ENCODE data around the gene NFE2L1. TPM values are rescaled to one million over a fixed set of nuclear protein-coding genes. Genes with fewer than 3 reads are reported as not detected.
"Not testable (repeated sequence)": the region's sequence is repeated elsewhere in the genome, so short reads cannot be mapped to it uniquely, and the experiment has no call there.

The NFE2L1 gene, protein sequence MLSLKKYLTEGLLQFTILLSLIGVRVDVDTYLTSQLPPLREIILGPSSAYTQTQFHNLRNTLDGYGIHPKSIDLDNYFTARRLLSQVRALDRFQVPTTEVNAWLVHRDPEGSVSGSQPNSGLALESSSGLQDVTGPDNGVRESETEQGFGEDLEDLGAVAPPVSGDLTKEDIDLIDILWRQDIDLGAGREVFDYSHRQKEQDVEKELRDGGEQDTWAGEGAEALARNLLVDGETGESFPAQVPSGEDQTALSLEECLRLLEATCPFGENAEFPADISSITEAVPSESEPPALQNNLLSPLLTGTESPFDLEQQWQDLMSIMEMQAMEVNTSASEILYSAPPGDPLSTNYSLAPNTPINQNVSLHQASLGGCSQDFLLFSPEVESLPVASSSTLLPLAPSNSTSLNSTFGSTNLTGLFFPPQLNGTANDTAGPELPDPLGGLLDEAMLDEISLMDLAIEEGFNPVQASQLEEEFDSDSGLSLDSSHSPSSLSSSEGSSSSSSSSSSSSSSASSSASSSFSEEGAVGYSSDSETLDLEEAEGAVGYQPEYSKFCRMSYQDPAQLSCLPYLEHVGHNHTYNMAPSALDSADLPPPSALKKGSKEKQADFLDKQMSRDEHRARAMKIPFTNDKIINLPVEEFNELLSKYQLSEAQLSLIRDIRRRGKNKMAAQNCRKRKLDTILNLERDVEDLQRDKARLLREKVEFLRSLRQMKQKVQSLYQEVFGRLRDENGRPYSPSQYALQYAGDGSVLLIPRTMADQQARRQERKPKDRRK
- total RNA-seq (2014; rRNA removed; shearing (Covaris generic)): 32.6 and 35.4 TPM in 2 replicates
- 185 and 219 TPM in 2 replicates for polyA plus RNA-seq (2015; cell fraction: cytosol; rRNA removed)
- 61.3 and 71.3 TPM in 2 replicates for polyA plus RNA-seq (2015; cell fraction: nucleus; rRNA removed)

DNA sequence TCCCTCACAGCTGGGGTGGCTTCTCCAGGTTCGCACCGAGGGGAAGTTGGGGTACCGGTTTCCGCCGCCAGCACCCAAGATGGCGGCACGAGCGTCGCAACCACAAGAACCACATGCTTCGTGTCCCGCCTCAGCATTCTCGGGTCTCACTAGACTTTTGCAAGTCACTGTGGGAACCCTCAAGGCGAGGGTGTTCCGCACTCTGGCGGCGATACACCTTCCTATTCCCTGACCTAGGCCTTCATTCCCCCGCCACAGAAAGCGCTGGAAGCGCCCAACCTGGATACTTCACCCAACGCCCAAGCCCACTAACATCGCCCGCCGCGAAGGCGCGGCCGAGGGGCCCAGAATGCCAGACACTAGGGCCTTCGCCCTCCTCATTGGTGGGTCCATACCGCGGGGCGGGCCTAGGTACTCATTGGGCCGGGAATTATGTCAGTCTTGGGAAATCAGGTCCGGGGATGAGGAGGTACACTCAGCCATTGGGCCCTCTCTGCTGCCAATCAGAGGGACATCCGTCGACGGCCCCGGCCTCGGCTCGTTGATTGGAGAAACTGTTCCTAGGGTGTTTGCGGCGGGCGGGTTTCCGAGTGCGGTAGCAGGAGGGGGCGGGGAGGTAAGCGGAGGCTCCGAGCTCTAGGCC lies at the start of gene NFE2L1:
TSS of gene NFE2L1 (plus strand) at position 619 of the 643 bp plus-strand sequence. CDS start 2,760 bp downstream, outside the sequence.
- peak; percentile 100 for DNase-seq (ENCODE audit: low read depth, low spot score)
- in situ Hi-C loops (cut with HindIII; ENCODE audit: low pct_unique_long_range_greater_than_20kb, low sequenced_read_pairs): no loop called here

DNA sequence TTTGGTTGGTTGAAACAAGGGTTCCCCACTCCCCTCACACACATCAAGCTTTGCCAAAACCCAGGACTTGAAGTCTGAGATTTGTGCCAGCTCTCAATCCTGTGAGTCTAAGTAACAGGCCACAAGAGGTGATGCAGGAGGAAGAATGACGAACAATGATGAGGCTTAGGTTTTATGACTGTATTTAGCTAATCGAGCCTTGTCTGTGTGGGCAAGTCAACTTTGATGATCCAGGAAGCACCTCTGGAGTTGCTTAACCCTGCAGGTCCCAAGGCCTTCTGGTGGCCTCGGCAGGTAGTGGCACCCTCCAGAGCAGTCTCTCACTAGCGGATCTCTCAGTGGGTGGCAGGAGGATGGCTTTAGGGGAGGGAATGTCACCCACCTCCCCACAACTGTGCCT lies 48.6 kb upstream of the NFE2L1 start:
- no peak for DNase-seq (ENCODE audit: low read depth, low spot score)
- in situ Hi-C loops (cut with HindIII; ENCODE audit: low pct_unique_long_range_greater_than_20kb, low sequenced_read_pairs): no loop called here

DNA sequence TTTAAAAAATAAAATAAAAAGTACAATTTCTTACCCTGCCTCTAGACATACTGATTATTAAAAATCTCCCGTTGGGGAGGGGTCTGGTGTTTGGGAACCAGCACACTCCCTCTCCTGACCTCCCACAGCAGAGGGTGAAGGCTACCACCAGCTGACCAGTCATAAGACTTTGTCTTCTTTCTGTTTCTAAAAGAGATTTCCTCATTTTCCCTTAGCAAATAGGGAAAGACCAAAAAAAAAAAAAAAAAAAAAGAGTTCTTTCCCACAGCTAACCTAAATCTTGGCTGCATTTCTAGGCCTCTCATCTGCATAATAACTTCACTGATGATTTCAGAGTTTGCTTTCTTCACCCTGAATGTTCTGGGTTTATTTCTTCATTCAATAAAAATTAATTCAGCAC lies 47.0 kb upstream of the NFE2L1 start:
- in situ Hi-C loops (cut with HindIII; ENCODE audit: low pct_unique_long_range_greater_than_20kb, low sequenced_read_pairs): no loop called here
- DNase-seq (ENCODE audit: low read depth, low spot score): peak; percentile 60

DNA sequence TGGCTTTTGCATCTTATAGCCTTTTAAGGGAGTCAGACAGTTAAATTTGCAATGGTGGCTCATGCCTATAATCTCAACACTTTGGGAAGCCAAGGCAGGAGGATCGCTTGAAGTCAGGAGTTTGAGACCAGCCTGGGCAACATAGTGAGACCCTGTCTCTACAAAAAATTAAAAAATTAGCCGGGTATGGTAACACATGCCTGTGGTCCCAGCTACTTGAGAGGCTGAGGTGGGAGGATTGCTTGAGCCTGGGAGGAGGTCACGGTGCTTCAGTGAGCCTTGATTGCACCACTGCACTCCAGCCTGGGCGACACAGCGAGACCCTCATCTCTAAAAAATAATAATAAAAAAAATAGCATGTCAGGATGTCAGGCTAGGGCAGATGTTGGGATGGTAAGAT lies 46.5 kb upstream of the NFE2L1 start:
- DNase-seq (ENCODE audit: low read depth, low spot score); in situ Hi-C loops (cut with HindIII; ENCODE audit: low pct_unique_long_range_greater_than_20kb, low sequenced_read_pairs): not testable (repeated sequence)

DNA sequence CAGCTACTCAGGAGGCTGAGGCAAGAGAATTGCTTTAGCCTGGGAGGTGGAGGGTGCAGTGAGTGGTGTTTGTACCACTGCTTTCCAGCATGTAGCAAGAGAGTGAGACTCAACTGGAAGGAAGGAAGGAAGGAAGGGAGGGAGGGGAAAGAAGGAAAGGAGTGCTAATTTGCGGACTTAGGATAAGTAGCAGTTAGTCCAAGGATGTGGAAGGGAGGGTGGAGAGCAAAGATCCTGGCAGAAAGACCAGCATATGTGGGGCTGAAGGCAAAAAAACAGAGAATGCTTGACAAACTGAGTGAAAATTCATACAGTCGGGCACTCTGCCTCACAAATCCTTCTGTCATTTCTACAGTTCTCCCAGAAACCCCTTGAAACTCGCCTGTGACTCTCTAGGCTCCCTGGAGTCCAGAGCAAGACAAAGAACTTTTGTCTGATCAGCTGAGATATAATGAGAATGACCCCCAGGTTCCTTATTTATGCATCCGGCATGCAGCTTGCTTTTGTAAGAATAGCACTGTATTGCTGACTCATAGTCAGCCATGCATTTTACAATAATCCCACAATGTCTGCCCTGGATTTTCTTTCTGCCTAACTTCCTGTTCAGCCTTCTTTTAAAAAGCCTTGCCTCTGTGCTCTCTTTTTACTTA lies 45.8 kb upstream of the NFE2L1 start:
- in situ Hi-C loops (cut with HindIII; ENCODE audit: low pct_unique_long_range_greater_than_20kb, low sequenced_read_pairs): no loop called here
- DNase-seq (ENCODE audit: low read depth, low spot score): peak; percentile 99

DNA sequence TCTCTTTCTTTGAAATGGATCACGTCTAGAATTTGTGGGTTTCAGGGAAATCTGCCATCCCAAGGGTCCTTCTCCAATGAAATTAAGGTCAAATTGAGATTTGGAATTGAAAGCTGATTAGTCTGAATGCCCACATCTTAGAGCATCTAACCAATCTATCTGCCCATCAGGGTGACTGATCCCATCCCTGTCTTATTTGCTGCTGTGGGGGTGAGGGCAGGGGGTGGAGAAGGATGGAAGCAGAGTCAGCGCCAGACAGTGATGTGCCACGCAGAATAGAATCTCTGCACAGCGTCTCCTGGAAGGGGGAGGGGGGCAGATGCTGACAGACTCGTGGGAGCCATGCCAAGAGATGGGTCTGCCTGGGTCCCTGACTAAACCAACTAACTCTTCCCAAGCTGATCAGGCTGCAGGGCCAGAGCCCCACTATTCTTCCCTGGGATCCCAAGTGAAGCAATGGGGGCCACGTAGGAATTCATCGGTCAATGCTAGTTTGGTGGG lies 45.2 kb upstream of the NFE2L1 start:
- DNase-seq (ENCODE audit: low read depth, low spot score): peak; percentile 53
- in situ Hi-C loops (cut with HindIII; ENCODE audit: low pct_unique_long_range_greater_than_20kb, low sequenced_read_pairs): no loop called here

DNA sequence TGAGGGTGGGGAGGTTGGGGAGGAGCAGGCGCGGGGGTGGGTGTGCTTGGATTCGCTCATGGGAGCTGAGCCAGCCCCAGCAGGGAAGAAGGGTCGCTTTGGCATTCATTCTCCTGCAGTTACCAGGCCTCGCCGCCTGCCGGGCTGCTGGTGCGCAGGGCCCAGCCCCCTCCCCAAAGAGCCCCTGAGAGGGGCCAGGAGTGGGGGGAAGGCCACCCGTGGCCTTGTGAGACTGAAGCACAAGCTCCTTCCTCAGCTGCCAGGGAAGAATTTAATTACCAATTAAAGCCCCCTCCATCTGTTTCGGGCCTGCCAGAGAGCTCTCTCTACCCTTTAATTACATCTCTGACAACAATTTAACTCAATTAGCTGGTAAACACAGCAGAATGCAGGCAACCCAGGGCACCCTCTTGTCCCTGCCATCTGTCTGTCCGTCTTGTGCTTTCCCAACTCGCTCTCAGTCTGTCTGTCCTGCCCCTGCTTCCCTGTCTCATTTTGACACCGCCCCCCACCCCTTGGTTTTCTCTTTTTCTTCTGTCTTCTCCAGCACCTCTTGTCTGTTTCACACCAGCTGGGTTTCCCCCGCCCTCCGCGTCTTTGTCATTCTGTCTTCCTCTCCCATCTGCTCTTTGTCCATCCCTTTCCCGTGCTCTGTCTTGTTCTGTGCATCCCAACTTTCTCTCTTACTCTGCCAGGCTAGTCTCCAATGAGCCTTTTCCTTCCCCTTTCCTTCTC lies 44.6 kb upstream of the NFE2L1 start:
- DNase-seq (ENCODE audit: low read depth, low spot score): peak; percentile 50
- in situ Hi-C loops (cut with HindIII; ENCODE audit: low pct_unique_long_range_greater_than_20kb, low sequenced_read_pairs): no loop called here

DNA sequence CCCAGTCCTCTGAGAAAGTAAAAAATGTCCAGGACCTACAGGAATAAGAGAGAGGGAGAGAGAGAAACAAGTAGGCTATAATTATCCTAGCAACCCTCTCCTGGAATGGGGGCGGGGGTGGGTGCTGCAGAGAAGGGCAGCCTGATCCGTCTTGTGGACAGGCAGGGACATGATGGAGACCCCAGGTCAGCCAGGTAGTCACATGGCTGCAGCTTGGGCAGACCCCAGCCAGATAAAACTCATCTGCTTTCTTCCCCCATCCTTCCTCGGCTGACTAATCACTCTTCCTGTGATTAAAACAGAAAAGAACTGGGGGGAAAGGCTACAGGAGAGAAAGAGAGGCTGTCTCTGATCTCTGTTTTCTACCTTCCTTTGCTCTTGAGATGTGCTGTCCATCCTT lies 43.2 kb upstream of the NFE2L1 start:
- no peak for DNase-seq (ENCODE audit: low read depth, low spot score)
- in situ Hi-C loops (cut with HindIII; ENCODE audit: low pct_unique_long_range_greater_than_20kb, low sequenced_read_pairs): no loop called here

DNA sequence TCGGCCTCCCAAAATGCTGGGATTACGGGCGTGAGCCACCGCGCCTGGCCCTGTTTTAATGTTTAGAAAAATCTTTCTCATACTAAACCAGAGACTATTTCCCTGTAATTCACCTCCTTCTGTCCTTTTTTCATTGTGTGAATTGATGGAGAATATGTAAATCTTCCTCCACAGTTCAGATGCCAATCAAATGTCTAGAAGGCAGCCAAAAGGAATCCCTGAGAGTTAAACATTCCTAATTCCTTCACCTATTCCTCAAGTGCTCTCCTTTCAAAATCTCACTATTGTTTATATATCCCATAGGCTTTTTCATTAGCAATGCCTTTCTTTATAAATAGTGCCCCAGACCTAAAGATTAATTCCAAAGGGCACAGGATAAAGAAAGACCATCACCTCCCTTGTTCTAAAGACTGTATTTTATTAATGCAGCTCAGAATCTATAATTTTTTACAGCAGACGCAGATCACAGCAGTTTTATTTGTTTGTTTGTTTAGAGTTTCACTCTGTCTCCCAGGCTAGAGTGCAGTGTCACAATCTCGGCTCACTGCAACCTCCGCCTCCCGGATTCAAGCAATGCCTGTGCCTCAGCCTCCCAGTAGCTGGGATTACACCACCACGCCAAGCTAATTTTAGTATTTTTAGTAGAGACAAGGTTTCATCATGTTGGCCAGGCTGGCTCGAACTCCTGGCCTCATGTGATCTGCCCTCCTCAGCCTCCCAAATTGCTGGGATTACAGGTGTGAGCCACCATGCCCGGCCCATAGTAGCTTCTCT lies 41.0 kb upstream of the NFE2L1 start:
- in situ Hi-C loops (cut with HindIII; ENCODE audit: low pct_unique_long_range_greater_than_20kb, low sequenced_read_pairs): no loop called here
- no peak for DNase-seq (ENCODE audit: low read depth, low spot score)

DNA sequence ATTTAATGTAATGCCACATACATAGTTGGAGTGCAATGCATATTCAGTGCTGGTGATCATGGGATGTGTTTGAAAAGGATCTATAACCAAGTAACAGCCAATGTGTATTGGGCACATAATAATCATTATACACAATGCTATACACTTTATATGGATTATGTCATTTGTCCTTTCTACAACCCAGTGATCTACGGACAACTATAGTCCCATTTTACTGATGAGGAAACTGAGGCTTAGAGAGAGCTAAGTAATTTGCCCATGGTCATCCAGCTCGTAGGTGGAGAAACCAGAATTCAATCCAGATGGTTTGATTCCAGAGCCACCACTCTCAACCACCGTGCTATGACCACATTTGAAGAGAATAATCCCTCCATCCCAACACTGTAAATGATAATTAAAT lies 38.0 kb upstream of the NFE2L1 start:
- no peak for DNase-seq (ENCODE audit: low read depth, low spot score)
- in situ Hi-C loops (cut with HindIII; ENCODE audit: low pct_unique_long_range_greater_than_20kb, low sequenced_read_pairs): no loop called here

DNA sequence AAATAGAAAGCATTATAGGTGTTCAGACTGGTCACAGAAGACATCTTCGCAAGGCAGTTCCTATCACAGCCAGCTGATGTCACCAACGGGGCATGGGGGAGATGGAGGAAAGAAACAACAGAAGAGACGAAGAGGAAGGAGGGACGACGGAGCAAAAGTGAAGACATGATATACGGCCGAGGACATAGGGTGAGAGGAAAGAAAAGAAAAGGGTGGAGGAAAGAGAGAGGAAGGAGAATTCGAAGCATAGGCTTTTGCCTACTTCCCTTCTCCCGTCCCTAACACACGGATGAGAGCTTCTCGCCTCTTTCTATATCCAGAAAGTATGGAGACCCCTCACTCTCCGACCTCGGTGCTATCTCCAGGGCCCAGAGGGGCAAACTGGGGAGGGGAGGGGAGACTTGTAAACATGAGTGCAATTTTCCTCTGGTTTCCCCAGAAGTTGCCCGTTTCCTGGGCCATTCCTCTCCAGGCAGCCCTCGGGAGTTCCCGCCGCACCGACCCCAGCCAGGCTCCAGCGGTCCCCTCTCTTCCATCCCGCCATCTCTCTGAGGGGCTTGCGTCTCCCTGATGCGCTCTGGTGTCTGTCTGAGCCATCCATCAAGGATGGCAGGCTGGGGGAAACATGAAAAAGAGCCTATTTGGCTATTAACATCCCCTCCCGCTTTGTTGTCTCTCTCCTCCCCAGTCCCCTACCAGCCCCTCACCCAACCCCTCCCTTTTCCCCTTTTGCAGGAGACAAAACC lies 36.6 kb upstream of the NFE2L1 start:
- no peak for DNase-seq (ENCODE audit: low read depth, low spot score)
- in situ Hi-C loops (cut with HindIII; ENCODE audit: low pct_unique_long_range_greater_than_20kb, low sequenced_read_pairs): no loop called here

DNA sequence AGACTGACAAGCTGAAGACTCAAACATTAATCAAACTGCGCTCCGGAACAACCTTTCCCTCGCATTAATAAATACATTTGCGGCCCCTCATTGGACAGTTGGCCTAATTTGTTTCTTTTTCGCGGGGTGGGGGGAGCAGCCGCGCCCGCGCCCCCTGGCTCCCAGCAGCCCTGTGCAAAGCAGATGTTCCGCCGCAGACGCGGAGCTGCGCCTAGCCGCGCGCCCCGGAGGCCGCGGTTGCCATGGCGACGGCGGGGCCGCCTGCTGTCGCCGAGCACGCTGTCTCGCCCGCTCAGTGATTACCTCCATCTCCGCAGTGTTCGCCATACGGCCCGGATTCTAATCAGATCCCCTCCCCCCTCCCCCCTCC lies 36.0 kb upstream of the NFE2L1 start:
- DNase-seq (ENCODE audit: low read depth, low spot score): no peak
- in situ Hi-C loops (cut with HindIII; ENCODE audit: low pct_unique_long_range_greater_than_20kb, low sequenced_read_pairs): no loop called here

DNA sequence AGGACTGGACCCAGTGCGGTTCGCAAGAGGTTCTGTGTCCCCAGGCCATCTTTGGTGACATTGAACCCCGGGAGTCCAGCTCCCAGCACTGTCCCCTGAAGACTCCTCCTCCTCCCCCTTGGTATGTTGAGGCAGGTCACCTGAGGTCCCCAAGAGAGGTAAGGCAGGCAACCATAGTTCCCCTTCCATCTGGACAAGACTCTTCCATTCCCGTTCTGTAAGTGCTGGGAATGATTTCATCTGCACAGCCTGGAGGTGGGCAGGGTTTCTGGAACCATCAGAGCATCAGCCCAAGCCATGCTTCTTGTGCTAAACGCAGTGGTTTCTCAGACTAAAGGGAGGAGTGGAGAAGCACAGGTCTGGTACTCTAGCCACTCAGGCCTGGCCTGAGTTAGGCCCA lies 35.5 kb upstream of the NFE2L1 start:
- no peak for DNase-seq (ENCODE audit: low read depth, low spot score)
- in situ Hi-C loops (cut with HindIII; ENCODE audit: low pct_unique_long_range_greater_than_20kb, low sequenced_read_pairs): no loop called here

DNA sequence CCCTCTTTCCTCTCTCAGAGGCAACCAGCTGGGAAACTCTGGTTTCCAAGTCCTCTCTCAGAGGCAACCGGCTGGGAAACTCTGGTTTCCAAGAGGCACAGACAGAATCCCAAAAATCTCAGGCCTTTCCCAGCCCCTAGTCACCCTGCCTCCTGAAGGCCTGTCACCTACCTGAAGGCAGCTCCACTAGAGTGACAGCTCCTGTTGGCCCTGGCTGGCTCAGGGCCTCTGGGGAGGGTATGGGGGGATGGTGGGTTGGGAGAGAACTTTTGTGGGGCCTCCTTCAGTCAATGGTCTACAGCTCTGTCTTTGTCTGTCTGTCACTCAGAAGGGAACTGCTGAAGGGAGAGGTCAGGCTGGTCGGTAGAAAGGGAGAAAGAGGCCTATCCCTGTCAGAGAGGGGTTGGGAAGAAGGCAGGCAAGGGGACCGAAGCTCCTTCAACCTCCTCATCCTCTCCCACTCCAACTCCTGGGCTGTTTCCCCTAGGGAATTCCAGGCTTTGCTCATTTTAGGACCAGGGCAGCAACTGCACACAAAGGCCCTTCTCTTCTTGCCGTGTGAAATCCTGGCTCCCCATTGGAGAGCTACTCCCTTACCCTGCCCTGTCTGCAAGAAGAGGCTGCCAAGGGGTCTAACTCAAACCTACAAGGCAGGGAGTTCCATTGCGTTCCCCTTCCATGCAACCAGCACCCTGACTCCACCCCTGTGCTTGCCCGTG lies 34.1 kb upstream of the NFE2L1 start:
- in situ Hi-C loops (cut with HindIII; ENCODE audit: low pct_unique_long_range_greater_than_20kb, low sequenced_read_pairs): no loop called here
- peak; percentile 81 for DNase-seq (ENCODE audit: low read depth, low spot score)

DNA sequence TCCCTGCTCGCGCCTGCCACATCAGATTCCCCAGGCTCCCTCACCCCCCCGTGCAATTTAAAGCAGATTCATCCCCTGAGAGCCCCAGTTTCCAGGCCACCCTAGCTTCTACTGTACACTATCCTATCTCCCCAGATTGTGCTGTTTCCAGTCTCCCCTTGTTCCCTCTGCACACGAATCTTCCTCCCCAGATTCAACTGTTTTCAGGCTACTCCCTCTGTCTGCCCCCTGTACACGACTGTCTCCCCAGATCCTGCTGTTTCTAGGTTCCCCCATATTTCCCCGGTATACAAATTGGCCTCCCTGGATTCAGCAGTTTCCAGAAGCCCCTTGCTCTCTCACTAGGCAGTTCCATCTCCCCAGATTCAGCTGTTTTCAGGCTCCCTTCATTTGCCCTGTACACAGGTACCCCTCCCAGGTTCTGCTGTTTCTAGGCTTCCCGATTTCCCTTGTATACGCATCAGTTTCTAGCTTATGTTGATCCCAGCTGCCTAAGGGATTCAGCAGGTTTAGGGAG lies 33.5 kb upstream of the NFE2L1 start:
- in situ Hi-C loops (cut with HindIII; ENCODE audit: low pct_unique_long_range_greater_than_20kb, low sequenced_read_pairs): no loop called here
- DNase-seq (ENCODE audit: low read depth, low spot score): no peak
